ENCODE results near the gene DNAJB4.
"Not testable (repeated sequence)": the region's sequence is repeated elsewhere in the genome, so short reads cannot be mapped to it uniquely, and the experiment has no call there.

DNAJB4 gene

DNA sequence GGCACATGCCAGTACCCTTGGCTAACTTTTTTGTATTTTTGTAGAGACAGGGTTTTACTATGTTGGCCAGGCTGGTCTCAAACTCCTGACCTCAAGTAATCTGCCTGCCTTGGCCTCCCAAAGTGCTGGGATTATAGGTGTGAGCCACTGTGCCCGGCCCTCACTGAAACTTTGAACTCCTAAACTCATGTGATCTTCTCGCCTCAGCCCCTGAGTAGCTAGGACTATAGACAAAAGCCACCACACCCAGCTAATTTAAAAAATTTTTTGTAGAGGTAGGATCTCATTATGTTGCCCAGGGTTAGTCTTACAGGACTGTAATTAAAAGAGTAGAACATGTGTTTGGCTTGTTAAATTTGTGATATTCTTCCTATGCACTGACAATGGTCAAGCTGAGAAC is 60.1 kb downstream of the DNAJB4 start:
- DNase-seq (ENCODE audit: low read depth in 2 of 2): not testable (repeated sequence)

Measured in fibroblast of skin of left biceps (primary cell).